Stimulated activated CD8-positive, alpha-beta memory T cell treated with anti-CD3 and anti-CD28 coated beads, Interleukin-2, amount 100 ng/mL, for 1 hour (primary cell): Measurements from ENCODE around the gene POLQ.
"Not testable (repeated sequence)": the region's sequence is repeated elsewhere in the genome, so short reads cannot be mapped to it uniquely, and the experiment has no call there.

Experiments
- DNase-seq, 2 donors: peaks; one replicate each; pipeline ENCODE4 v3.0.0-alpha.2; 2020; ENCODE audit warnings: low read depth in 2 of 2

The POLQ gene

DNA sequence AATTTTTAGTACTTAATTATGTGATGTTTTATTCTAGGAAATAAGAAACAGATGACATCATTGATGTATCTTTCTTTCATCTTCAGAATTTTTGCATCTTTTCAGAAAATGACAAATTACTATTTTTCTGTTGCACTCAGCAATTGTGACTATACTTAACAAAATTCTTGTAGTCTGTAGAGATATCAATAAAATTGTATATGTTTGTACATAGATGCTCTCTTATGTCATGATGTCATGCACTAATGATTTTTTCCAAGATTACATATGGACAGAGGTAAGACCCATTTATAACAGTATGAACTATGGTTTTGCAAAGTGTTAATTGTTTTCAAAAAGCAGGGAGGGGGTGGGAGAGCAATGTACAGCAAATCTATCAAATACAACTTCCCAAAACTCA is 121.2 kb downstream of the POLQ start:
- DNase-seq = no peak

DNA sequence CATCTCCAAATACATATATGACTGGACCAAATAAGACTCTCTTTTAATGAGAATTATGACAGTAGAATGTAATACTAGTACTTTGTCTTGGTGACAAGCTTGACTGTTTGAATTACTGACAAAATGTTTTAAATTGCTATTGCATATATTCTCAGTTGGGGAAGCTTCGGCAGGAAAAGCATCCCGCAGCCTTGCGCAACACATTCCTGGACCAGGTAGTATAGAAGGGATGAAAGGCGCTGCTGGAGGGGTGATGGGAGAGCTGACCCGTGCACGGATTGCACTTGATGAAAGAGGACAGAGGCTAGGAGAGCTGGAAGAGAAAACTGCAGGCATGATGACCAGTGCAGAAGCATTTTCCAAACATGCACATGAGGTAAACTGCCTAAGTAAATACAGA is 127.6 kb downstream of the POLQ start:
- no peak for DNase-seq

DNA sequence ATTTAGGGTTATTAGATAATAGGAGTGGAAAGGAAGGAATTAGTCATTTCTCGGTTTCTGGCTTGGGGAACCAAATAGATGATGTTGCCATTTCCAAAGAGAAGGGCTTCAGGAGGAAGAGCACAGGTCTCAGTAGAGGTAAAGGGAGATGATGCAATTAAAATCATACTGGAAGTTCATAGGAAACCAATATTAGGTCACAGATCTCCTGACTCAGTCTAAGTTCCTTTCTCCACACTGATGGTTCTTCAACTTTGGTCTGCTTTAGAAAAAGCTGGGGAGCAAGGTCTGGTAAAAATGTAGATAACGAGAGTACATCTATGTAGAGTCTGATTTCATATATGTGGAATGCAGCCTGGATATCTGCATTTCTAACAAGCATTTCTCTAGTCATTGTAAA is 130.9 kb downstream of the POLQ start:
- no peak for DNase-seq

DNA sequence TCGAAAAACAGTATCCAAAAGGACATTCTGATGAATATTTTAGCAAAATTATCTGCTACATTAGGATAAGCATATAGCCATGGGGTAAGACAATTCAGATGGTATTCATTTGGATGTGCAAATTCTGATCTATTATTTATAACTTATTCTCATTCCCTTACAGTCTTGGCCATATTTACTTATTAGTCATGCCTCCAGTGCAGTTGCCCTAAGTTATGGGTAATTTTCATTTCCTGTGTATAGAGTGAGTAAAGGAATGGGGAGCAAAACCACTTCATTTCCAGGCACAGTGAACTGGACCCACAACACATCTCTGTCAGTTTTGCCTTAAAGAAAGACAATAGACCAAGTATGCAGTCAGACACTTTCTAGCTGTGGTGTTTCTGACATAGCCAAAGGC is 134.3 kb downstream of the POLQ start:
- no peak for DNase-seq

DNA sequence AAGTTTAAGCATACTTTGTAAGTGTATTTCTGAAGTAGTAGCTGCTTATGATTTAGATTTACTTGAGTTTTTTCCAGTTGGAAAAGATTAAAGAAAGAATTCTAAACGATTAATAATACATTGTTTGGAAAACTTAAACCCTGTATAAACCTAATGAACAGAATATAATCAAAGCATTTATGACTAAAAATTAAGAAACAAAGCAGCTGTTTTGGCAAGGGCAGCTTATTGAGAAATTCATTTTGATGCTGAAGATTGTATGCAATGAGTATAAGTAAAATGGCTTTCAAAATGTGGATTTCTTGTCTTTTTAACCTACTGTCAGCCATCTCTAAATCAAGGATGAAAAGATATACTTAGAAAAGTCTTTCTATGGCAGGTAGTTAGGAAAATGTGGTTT is 140.2 kb downstream of the POLQ start:
- no peak for DNase-seq

DNA sequence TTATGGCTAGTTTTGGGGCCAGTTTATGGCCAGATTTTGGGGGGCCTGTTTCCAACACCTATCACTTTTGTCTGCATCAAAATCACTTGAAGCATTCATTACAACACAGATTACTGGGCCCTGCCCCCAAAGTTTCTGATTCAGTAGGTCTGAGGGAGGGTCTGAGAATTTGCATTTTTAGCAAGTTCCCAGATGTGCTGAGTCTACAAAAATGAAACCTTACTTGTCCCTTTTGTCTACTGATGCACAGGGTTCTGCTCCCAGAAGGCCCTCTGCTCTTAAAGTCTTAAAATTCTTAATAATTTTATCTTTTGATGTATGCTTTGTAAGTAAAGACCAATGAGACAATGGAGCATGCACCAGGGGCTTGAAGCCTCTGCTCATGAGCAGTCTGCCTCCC is 146.0 kb downstream of the POLQ start:
- DNase-seq = no peak

DNA sequence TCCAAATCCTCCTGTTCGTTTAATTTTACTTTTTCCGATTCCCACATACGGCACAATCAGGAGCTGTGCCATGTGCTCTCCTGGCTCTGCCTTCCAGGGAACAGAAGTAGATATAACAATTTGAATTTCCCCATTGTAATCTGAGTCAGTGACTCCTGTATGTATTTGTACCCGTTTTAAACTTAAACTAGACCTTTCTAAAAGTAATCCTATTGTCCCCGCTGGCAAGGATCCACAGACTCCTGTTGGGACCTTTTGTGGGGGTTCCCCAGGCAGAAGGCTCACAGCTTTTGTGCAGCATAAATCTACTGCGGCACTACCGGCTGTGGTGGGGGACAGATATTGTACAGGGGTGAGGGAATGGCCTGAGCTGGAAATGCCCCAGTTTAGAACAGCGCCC is 147.7 kb downstream of the POLQ start:
- not testable (repeated sequence) for DNase-seq

DNA sequence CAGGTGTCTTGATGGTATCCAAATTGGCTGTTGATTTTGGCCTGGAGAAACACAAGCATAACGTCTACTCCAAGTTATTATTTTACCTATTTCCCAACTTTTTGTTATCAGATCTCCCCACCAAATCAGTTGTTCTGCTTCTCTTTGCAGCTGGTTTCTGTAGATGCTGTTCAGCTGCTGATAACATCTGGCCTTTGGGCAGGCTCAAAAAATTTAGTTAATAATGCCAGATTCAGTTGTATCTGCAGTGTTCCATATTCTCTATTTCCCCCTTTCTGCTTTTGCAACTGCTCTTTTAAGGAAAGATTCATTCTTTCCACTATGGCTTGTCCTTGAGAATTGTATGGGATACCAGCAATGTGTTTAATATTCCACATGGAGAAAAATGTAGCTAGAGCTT is 149.8 kb downstream of the POLQ start:
- DNase-seq = not testable (repeated sequence)

DNA sequence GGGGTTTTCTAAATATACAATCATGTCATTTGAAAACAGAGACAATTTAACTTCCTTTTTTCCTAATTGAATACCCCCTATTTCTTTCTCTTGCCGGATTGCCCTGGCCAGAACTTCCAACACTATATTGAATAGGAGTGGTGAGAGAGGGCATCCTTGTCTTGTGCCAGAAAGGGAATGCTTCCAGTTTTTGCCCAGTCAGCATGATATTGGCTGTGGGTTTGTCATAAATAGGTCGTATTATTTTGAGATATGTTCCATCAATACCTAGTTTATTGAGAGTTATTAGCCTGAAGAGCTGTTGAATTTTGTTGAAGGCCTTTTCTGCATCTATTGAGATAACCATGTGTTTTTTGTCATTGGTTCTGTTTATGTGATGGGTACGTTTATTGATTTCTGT is 157.5 kb downstream of the POLQ start:
- not testable (repeated sequence) for DNase-seq
